Measurements from ENCODE around the gene ARAP1. TPM values are rescaled to one million over a fixed set of nuclear protein-coding genes. Genes with fewer than 3 reads are reported as not detected.
A peak's percentile ranks its signal among the peaks of the same experiment; 100 is the strongest.

ARAP1 gene
- total and polyA plus RNA-seq, 2 of the 8 experiments (the other 6 are each of a cell fraction or from before 2014, with no cell fraction given): 25.7 to 61.6 TPM

GRCh38 chr11:72693271-72693968, 58.8 kb downstream of the ARAP1 start (continued):
- TF ChIP-seq CTCF (IDR thresholded peaks at IDR 0.05; ENCODE audit: control extremely low read depth in 1 of 3, insufficient read depth in 1 of 3, low read depth in 1 of 3, low read length in 3 of 3) (peak; percentile 63 to 96 (median 90)), NRF1 (IDR thresholded peaks at IDR 0.05; ENCODE audit: low read depth, low read length) (no peak), SP1 (IDR thresholded peaks at IDR 0.05; ENCODE audit: low read depth, low read length) (no peak), BACH1 (IDR thresholded peaks at IDR 0.05; ENCODE audit: low read length) (no peak), TEAD4 (IDR thresholded peaks at IDR 0.05; ENCODE audit: low read depth, low read length) (no peak), E2F6 (IDR thresholded peaks at IDR 0.05) (peak; percentile 54), JUND (IDR thresholded peaks at IDR 0.05; ENCODE audit: low read length) (no peak), JUN (IDR thresholded peaks at IDR 0.05; ENCODE audit: low read depth, low read length) (no peak), BCL11A (IDR thresholded peaks at IDR 0.05; ENCODE audit: low read depth in 2 of 2, low read length in 2 of 2) (no peak), MAX (IDR thresholded peaks at IDR 0.05) (peak; percentile 77), CHD2 (IDR thresholded peaks at IDR 0.05; ENCODE audit: low read length) (no peak), RXRA (IDR thresholded peaks at IDR 0.05; ENCODE audit: insufficient read depth, low read depth, low read length) (no peak), ZNF274 (IDR thresholded peaks at IDR 0.05; ENCODE audit: borderline replicate concordance, extremely low read depth, low read length) (no peak), RBBP5 (IDR thresholded peaks at IDR 0.05; ENCODE audit: borderline replicate concordance, low read depth, low read length) (no peak), CTBP2 (IDR thresholded peaks at IDR 0.05; ENCODE audit: borderline replicate concordance, insufficient read depth, insufficient read length, low read length) (no peak), RAD21 (IDR thresholded peaks at IDR 0.05 in 1 of 2, conservative IDR thresholded peaks at IDR 0.05 in 1 of 2; ENCODE audit: low read depth in 2 of 2, low read length in 2 of 2) (peak; percentile 50 to 61), TAF1 (IDR thresholded peaks at IDR 0.05; ENCODE audit: low read depth, low read length) (no peak), NANOG (IDR thresholded peaks at IDR 0.05; ENCODE audit: insufficient read depth, low read depth, low read length, poor library complexity, severe bottlenecking) (no peak), SAP30 (IDR thresholded peaks at IDR 0.05; ENCODE audit: insufficient read depth, insufficient replicate concordance, low read length) (no peak), PHF8 (conservative IDR thresholded peaks at IDR 0.05; ENCODE audit: low read depth, low read length) (no peak), GABPA (IDR thresholded peaks at IDR 0.05; ENCODE audit: borderline replicate concordance, insufficient read depth, low read length) (no peak)

Measured in H1 (cell line).